ENCODE results near the gene CLMN. TPM values are rescaled to one million over a fixed set of nuclear protein-coding genes. Genes with fewer than 3 reads are reported as not detected.

CLMN gene
- total and polyA plus RNA-seq, 2 of the 8 experiments (the other 6 are each of a cell fraction or from before 2014, with no cell fraction given), result 1.6 to 8.2 TPM

DNA sequence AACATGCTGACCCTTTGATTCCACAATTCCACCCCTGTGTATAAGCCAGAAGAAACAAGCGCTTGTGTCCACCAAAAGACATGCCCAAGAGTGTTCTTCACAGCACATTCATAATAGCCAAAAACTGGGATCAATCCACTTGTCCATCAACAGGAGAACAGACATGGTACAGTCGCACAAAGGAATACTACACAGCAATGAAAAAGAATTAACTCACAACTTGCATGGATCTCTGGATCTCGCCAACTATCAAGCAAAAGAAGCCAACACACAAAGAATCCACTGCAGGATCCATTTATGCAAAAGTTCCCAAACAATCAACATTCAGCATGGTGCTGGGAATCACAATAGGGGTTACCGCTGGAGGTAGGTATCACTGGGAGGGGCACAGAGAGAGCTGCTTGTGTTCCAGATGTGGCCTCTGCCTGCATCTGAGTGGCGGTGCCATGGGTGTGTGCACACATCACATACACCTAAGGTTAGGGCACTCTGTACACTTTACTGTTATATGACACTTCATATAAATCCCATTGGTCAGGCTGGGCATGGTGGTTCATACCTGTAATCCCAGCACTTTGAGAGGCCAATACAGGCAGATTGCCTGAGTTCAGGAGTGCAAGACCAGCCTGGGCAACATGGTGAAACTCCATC is 30.9 kb downstream of the CLMN start (continued):
- no peak for TF ChIP-seq CHD7 (IDR thresholded peaks at IDR 0.05; ENCODE audit: insufficient replicate concordance, low read length)
- no peak for TF ChIP-seq POLR2A (IDR thresholded peaks at IDR 0.05; ENCODE audit: control extremely low read depth in 1 of 2, low read depth in 2 of 2, low read length in 2 of 2)
- no peak for TF ChIP-seq TCF12 (IDR thresholded peaks at IDR 0.05; ENCODE audit: low read depth, low read length)
- no peak for TF ChIP-seq RFX5 (IDR thresholded peaks at IDR 0.05; ENCODE audit: borderline replicate concordance, low read depth, low read length)
- TF ChIP-seq EP300 (IDR thresholded peaks at IDR 0.05; ENCODE audit: borderline replicate concordance in 1 of 2, low read depth in 2 of 2, low read length in 2 of 2), result no peak
- TF ChIP-seq KDM4A (IDR thresholded peaks at IDR 0.05; ENCODE audit: low read depth, low read length, severe bottlenecking), result no peak
- no peak for TF ChIP-seq CBX5 (IDR thresholded peaks at IDR 0.05; ENCODE audit: low read depth, low read length)
- TF ChIP-seq TAF1 (IDR thresholded peaks at IDR 0.05; ENCODE audit: low read depth, low read length), result no peak
- TF ChIP-seq BCL11A (IDR thresholded peaks at IDR 0.05; ENCODE audit: low read depth in 2 of 2, low read length in 2 of 2), result no peak
- no peak for TF ChIP-seq CEBPB (IDR thresholded peaks at IDR 0.05; ENCODE audit: low read depth, low read length)

Data from H1 (cell line).